HG03060 (cell line): ENCODE data around the gene OR56B4.
"Not testable (repeated sequence)": the region's sequence is repeated elsewhere in the genome, so short reads cannot be mapped to it uniquely, and the experiment has no call there.

Experiments used
- ATAC-seq: cut with Tn5 transposase; IDR thresholded peaks from one replicate; pipeline ENCODE4 v1.9.1; 2021; ENCODE audit warnings: low read depth, moderate number of reproducible peaks; ENCODE audit not compliant: unreplicated experiment

The OR56B4 gene, protein sequence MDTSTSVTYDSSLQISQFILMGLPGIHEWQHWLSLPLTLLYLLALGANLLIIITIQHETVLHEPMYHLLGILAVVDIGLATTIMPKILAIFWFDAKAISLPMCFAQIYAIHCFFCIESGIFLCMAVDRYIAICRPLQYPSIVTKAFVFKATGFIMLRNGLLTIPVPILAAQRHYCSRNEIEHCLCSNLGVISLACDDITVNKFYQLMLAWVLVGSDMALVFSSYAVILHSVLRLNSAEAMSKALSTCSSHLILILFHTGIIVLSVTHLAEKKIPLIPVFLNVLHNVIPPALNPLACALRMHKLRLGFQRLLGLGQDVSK

DNA sequence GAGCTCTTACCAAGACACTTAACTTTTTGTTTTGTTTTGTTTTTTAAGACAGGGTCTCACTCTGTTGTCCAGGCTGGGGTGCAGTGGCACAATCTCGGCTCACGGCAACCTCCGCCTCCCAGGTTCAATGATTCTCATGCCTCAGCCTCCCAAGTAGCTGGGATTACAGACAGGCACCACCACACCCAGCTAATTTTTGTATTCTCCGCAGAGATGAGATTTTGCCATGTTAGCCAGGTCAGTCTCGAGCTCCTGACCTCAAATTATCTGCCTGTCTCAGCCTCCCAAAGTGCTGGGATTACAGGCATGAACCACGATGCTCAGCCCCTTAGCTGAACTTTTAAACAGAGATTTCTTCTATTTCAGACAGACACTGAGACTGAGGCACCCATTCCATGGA, at the start of gene OR56B4:
Gene OR56B4, plus strand, starts transcription at position 301 of the 400 bp plus-strand sequence. Its CDS starts 95 bp downstream, at position 396.
- ATAC-seq: not testable (repeated sequence)

DNA sequence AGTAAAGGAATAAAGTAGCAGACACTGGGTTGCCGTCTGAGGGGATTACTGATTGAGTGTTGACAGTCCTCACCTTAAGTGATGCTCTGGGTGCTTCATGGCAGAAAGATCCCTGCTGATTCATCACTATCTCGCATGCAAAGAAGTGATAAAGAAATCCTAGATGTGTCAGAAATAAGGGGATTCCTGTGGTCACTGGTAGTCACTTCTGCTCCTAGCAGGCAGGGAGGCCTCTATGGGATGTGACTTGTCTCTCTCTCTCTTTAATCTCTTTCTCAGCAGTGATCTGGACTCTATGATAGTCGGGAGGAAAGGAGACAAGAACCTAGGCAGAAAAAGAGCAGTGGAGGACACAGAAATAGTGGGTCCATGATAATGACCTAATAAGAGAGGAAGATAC, 46.0 kb upstream of the OR56B4 start:
- no peak for ATAC-seq

DNA sequence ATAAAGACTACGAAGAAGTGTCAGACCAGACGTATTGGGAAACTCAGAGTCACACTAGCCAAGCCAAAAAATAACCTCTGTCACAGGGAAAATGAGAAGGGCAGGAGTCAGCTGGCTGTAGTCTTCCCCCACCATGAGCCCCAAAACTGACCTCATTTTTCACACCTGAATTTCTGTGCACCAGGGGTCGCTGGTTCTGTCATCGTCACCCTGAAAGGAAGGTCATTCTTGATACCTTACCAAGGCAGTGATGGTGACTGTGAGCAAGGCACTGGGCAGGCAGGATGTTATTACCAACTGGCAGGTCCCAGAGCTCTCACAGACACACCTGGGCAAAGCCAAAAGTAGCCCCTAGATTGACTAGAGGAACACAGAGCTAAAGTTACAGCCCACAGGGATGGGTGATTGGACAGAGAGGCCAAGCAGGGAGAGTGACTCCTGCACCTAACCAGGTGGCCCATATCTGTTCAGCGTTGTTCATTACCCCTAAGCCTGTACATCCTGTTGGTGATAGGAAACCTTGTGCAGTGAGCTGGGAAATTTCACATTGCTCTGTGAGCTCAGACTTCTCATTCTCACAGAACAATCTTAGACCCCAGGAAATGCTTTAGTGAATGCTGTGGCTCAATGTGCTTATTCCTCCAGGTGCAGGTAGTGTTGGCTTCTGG, 44.7 kb upstream of the OR56B4 start:
- no peak for ATAC-seq

DNA sequence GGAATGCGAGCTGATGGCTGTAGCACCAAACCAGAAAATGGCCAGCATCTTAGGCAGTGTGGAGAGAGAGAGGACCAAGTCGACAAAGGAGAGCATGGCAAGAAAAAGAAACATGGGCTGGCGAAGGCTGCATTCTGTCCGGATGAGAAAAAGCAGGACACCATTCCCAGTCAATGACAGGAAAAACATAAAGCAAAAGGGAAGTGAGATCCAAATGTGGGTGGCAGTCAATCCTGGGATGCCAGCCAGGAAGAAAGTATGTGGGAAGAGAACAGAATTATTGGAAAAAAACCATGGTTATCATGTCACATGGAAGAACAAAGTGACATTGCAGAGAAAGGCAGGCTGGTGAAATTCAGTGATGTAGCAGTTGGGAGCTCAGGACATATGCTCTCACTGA, 40.0 kb upstream of the OR56B4 start:
- no peak for ATAC-seq

DNA sequence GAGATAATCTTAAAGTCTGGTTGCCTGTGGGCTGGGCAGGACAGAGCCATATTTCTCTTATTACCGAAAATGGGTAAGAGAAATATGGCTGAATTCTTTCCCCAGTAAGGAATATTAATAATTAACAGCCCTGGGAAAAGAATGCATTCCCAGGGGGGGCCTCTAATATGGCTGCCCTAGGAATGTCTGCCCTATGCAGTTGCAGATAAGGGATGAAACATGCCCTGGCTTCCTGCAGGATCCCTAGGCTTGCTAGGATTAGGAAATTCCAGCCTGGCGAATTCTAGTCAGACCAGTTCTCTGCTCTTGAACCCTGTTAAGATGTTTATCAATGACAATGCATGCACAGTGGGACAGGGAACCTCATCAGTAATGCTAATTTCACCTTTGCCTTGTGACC, 31.0 kb upstream of the OR56B4 start:
- not testable (repeated sequence) for ATAC-seq

DNA sequence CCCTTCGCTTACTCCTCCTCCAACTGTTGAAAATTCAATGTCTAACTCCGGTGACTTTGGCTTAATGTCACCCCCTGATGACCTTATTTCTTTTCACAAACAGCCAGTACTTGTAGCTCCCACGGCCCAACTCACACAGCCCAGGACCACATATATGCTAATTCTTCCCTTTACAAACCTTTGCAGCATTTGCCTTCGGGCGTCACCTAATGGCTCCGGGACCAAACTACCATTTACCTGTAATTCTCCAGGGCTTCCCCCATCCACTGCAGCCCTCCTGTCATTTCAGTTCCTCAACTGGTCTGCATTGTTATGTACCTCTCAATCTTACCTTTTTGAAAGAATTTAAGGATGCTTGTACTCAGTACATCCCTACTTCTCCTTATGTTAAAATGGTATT, 29.8 kb upstream of the OR56B4 start:
- no peak for ATAC-seq

DNA sequence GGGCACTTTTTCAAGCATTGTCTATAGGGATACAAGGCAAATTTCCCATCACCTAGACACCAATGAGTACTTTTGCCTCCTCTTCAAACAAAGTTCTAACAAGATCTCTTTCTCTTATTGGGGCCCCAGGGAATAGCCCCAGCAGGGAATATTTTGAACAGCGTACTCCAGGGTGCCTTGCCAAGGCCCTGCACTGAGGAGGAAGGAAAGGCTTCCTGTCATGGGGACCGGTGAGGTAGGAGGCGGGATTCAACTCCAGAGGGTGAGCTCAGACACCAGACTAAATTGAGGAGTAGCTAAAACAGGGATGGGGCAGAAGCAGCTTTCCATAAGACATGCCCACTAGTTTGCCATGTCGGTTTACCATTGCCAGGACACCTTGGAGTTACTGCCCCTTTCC, 28.0 kb upstream of the OR56B4 start:
- ATAC-seq: no peak

DNA sequence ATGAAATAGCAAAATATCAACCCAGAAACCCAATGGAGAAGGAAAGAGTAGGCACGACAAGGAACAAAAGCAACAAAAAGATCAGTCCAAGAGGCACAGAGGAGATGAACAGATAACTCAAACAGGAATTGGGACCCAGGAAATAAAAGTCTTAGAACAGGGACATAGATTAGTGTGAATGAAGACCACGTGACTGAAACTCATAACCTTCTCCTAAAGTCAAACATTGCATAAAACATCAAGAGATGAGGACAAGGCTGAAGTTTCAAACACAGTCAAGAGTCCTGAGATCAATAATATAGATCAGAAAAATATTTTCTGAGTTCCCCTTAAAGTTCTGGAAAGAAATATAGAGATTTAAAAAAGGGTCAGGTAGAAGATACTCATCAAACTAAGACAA, 24.4 kb upstream of the OR56B4 start:
- no peak for ATAC-seq

DNA sequence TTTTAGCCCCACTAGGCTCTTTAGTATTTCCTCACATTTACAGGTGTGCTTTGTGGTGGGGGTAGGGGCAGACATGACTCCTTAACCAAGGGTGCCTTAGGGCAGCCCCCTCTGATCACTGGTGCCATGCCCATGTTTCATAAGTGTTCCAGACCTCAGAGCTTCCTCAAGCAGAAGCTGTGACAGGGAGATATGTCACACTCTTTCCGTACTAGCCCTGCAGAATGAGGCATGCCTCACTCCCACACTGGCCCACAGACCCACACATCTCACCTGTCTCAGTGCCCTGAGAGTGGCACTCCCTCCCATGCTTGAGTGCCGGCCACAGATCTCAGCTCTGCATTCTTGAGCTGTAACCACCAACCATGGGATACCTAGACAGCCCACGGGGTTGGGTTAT, 22.9 kb upstream of the OR56B4 start:
- no peak for ATAC-seq

DNA sequence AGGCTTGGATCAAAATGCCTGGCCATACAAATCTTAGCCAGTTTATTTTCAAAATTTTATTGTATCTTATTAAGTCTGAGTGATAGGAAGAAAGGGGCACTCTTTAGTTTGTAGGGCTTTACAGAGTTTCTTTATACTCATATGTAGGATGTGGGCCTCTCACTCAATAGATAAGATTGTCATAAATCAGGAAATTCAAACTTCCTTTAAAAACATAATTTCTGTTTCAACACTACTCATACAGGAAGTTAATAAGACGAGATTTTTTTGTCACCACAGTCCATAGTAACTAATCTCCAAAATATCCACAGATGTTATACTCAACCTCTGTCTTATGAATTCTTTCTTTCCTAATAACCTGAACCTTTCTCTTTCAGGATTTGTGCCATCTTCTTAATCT, 13.3 kb upstream of the OR56B4 start:
- ATAC-seq: no peak

DNA sequence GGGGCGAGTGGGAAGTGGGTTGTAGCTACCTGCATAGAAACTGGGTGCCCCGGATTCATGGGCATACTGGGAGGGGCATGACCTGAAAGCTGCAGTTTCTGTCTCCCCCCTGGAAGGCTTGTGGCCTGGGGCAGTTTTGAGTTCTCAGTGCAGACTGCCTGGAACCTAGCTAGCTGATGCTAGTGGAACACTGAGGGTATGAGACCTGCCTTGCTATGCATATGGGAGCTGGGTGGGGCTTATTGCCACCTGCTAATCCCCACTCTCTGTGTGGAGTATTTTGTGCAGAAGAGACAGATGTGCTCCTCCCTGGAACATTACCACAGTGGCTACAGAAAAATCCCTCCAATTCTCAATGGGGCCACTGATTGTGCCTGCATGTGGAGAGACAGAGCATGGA, 11.7 kb upstream of the OR56B4 start:
- no peak for ATAC-seq

DNA sequence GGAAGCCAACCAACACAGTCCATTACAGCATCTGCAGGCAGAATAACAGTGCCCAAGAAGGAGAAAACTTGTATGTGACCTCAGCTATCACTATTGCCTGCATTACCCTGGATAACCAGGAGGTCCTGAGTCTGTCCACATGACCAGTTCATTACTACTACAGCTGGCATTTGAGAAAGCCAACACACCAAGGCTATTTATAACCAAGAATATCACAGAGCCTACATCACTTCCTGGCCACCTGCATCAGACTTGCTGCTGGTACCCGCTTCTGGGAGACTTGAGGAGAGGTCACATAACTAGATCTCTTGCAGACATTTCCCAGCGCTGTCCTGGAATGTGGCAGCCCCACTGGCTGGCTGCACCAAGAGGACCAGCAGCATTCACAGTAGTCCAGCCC, 11.1 kb upstream of the OR56B4 start:
- no peak for ATAC-seq

DNA sequence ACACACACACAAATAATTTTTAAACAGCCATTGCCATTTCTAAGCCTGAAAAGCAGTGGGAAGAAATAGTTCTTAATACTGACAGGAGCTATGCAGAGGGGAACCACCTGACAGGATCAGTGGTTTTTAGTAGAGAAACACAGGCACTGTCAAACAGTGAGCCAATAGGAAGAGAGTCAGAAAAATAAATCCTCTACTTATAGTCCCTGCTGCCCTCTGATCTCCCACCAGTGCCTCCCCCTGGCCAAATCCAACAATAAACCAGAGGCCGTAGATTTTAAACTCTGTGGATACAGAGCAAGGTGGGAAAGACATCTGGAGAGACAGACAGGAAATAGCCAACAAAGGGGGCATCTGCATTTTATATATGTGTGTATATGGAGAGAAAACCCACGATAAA, 7.9 kb upstream of the OR56B4 start:
- no peak for ATAC-seq

DNA sequence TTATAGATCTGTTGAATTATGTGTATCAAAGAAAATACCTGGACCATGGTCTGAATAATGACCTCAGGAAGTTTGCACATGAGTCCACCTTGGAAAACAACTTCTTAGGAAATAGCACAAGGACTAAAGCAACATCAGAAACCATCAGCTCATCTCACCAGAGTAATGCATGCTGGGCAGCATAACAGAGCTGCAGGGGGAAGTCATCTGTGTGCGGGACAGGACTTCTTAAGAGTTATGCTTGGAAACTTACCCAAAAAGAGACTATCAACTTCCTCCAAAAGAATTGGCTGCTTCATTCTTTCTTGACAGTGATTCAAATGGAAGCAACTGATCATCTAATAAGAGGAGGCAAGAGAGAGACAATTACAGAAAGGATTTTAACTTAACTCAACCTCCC, 2.5 kb downstream of the OR56B4 start:
- no peak for ATAC-seq

DNA sequence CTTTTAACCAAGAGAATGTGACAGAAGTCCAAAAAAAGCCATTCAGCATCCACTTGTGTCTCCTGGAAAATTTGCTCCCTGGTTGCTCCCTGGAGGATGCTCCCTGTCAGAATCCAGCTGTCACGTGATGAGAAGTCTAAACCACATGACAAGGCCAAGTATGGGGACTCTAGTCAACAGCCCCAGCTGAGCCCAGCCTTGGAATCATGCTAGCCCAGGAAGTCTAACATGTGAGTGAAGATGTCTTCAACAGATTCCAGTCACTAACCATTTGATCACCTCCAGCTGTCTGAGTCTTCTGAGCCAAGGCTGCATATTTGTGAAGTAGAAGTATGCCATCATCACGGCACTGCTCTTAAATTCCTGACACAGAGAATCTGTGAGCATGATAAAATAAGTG, 4.2 kb downstream of the OR56B4 start:
- no peak for ATAC-seq

DNA sequence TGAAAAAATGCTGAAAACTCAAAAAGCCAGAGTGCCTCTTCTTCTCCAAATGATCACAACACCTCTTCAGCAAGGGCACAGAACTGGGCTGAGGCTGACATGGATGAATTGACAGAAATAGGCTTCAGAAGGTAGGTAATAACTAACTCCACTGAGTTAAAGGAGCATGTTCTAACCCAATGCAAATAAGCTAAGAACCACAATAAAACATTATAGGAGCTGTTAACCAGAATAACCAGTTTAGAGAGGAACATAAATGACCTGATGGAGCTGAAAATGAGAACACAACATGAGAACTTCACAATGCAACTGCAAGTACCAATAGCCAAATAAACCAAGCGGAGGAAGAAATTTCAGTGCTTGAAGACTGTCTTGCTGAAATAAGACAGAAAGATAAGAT, 9.2 kb downstream of the OR56B4 start:
- ATAC-seq: no peak

DNA sequence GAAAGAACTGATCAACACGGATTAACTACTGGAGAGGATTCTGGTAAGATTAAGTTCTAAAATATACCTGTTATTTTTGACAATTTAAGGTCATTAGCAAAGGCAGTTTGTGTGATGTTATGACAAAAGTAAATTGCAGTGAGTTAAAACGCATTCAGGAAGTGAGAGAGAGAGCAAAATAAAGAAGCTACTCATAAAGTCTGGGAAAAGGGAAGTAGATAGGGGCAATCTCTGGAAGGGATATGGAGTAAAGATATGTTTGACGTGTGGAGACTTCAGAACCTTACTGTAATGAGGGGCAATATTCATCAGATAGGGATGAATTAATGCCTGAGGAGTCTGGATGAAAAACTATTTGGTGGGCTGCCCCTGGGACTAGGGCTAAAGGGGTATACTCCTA, 16.8 kb downstream of the OR56B4 start:
- ATAC-seq: no peak

DNA sequence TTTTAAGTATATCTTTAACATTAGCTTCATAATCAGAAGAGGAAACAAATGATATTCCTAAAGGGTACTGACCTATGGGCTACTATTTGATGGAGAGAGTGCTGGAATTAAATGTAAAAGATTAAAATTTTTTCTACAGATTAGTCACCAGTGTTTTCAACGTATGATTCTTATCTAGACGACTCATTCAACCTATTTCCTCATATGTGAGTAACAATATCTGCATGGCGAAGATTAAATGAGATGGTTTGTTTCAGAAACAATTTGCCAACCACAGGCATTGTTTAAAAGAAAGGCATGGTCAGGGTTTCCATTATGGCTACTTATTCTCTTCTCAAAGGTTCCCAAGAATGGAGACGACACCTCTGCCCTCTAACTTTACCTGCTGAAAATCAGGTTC, 20.4 kb downstream of the OR56B4 start:
- no peak for ATAC-seq

DNA sequence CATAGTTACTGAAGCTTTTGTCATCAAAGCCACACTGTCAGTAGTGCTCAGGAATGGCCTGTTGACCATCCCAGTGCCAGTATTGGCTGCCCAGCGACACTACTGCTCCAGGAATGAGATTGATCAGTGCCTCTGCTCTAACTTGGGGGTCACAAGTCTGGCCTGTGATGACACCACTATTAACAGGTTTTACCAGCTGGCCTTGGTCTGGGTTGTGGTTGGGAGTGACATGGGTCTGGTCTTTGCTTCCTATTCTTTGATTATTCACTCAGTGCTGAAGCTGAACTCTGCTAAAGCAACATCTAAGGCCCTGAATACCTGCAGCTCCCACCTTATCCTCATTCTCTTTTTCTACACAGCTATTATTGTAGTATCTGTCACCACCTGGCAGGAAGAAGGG, 21.5 kb downstream of the OR56B4 start:
- ATAC-seq: no peak

DNA sequence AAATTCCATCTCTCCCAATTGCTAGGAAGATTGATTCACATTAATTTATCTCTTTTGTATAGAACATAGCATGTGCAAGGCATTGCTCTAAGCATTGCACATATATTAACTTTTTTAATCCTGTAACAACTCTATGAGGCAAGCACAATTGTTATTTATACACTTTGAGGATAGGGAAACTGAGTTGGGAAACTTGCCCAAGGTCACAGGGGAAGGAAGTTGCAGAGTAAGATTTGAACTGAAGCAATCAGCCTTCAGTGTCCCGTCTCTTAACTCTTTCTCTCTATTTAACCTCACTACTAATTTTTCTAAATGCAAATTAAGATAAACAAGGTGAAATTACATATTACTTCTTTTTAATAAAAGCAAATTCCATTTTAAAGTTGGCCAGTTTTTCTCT, 22.2 kb downstream of the OR56B4 start:
- ATAC-seq: no peak

DNA sequence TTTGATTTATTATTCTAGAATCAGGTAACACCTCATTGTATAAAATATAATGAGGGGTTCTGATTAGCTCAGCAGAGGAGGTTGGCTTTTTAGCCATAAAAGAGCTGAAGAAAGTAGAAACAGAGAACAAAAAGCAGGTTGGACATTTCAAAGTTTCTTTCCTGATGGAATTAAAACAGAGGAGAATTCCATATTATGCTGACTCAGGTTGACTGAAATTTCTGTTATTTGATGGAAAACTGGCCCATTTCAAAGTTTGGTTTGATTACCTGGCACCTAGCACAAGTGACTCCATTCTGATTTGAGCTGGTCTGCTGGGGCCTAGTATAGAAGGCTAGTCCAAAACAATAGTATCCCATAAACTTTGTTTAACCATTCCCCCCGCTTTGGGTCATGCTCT, 24.9 kb downstream of the OR56B4 start:
- no peak for ATAC-seq

DNA sequence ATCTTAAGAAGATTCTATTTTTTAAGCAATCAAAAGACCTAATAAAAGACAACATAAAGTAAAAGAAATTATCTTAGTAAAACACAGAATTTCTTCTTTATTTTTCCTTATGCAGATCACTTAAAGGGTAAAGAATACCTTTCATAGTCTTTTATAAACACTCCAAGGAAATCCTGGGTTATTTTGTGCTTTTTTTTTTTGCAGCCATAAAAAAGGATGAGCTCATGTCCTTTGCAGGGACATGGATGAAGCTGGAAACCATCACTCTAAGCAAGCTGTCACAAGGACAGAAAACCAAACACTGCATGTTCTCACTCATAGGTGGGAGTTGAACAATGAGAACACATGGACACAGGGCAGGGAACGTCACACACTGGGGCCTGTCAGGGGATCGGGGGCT, 28.5 kb downstream of the OR56B4 start:
- ATAC-seq: not testable (repeated sequence)
